CD14-positive monocyte (primary cell): ENCODE results near the gene GMEB2. TPM values are rescaled to one million over a fixed set of nuclear protein-coding genes. Genes with fewer than 3 reads are reported as not detected.

Experiments used
- DNase-seq, 3 donors: peaks; one replicate each; pipeline ENCODE4 v3.0.0-alpha.2; 2011 to 2022
- H2AFZ ChIP-seq: 2 replicates; pipeline ENCODE4 v1.6.0; 2012; ENCODE audit warnings: mild to moderate bottlenecking, low read depth, low read length, inconsistent platforms; ENCODE audit not compliant: insufficient read depth, poor library complexity, severe bottlenecking
- H3K27ac ChIP-seq, 2 donors: 1 replicate in 1 of 2; 2 replicates in 1 of 2; pipeline ENCODE4 v1.5.1; 2012 to 2013; ENCODE audit warnings: low read length in 2 of 2, control low read depth in 1 of 2, inconsistent platforms in 1 of 2, low read depth in 1 of 2, mild to moderate bottlenecking in 1 of 2
- H3K27me3 ChIP-seq, 2 donors: one replicate each; pipeline versions ENCODE4 v1.6.0 to v1.6.1; 2011 to 2013; ENCODE audit warnings: low read length in 2 of 2; ENCODE audit not compliant: control insufficient read depth in 2 of 2, insufficient read depth in 2 of 2
- H3K36me3 ChIP-seq, 2 donors: replicated peaks in 1 of 2; 1 replicate in 1 of 2; 2 replicates in 1 of 2; pipeline versions ENCODE4 v1.5.1 to v1.6.1; 2012 to 2013; ENCODE audit warnings: low read length in 2 of 2, control low read depth in 1 of 2, inconsistent platforms in 1 of 2, mild to moderate bottlenecking in 1 of 2; ENCODE audit not compliant: insufficient read depth in 2 of 2, control insufficient read depth in 1 of 2
- H3K4me1 ChIP-seq, 2 donors: 1 replicate in 1 of 2; 2 replicates in 1 of 2; pipeline versions ENCODE4 v1.5.1 to v1.6.1; 2012 to 2013; ENCODE audit warnings: low read length in 2 of 2, control low read depth in 1 of 2, inconsistent platforms in 1 of 2, mild to moderate bottlenecking in 1 of 2, moderate library complexity in 1 of 2; ENCODE audit not compliant: insufficient read depth in 2 of 2, control insufficient read depth in 1 of 2
- H3K4me2 ChIP-seq: replicated peaks from 2 replicates; pipeline ENCODE3; 2012; ENCODE audit warnings: low read length, moderate library complexity, mild to moderate bottlenecking; ENCODE audit not compliant: poor library complexity, severe bottlenecking; ENCODE audit errors: extremely low read depth
- H3K4me3 ChIP-seq, 3 experiments: fragments of 200-600 bp in 1 of 3; sonication (generic) in 1 of 3; replicated peaks in 1 of 3; 1 replicate in 2 of 3; 2 replicates in 1 of 3; pipeline ENCODE4 v1.5.1; 2011 to 2013; ENCODE audit warnings: low read length in 3 of 3, mild to moderate bottlenecking in 3 of 3, control low read depth in 2 of 3, low read depth in 2 of 3, inconsistent platforms in 1 of 3, moderate library complexity in 1 of 3
- H3K79me2 ChIP-seq: 2 replicates; pipeline ENCODE4 v1.6.0; 2012; ENCODE audit warnings: mild to moderate bottlenecking, control low read depth, inconsistent platforms, low read length, moderate library complexity; ENCODE audit not compliant: insufficient read depth
- H3K9ac ChIP-seq: 2 replicates; pipeline ENCODE4 v1.6.0; 2017; ENCODE audit warnings: low read length, mild to moderate bottlenecking; ENCODE audit not compliant: insufficient read depth, poor library complexity, severe bottlenecking
- H3K9me3 ChIP-seq, 2 donors: replicated peaks in 1 of 2; 1 replicate in 1 of 2; 2 replicates in 1 of 2; pipeline versions ENCODE4 v1.5.1 to v1.6.1; 2012 to 2013; ENCODE audit warnings: low read length in 2 of 2, control low read depth in 1 of 2; ENCODE audit not compliant: control insufficient read depth in 1 of 2, insufficient read depth in 1 of 2
- H4K20me1 ChIP-seq: 2 replicates; pipeline ENCODE4 v1.6.0; 2012; ENCODE audit warnings: mild to moderate bottlenecking, low read length, control low read depth, moderate library complexity; ENCODE audit not compliant: insufficient read depth
- H3K27ac Mint-ChIP-seq, 7 donors: one replicate each; pipeline ENCODE4 v1.8.0; 2020; ENCODE audit warnings: mild to moderate bottlenecking in 7 of 7, mixed read lengths in 7 of 7, moderate library complexity in 6 of 7, inconsistent platforms in 2 of 7
- H3K27me3 Mint-ChIP-seq, 3 donors: one replicate each; pipeline ENCODE4 v1.8.0; 2021 to 2022; ENCODE audit warnings: low read depth in 3 of 3, mild to moderate bottlenecking in 3 of 3, mixed read lengths in 3 of 3, moderate library complexity in 3 of 3, inconsistent platforms in 1 of 3
- H3K36me3 Mint-ChIP-seq, 2 donors: one replicate each; pipeline ENCODE4 v1.8.0; 2020; ENCODE audit warnings: mixed read lengths in 2 of 2, inconsistent platforms in 1 of 2, mild to moderate bottlenecking in 1 of 2
- H3K4me1 Mint-ChIP-seq: one replicate; pipeline ENCODE4 v1.8.0; 2020; ENCODE audit warnings: mild to moderate bottlenecking, mixed read lengths
- H3K4me3 Mint-ChIP-seq, 2 donors: one replicate each; pipeline ENCODE4 v1.8.0; 2020; ENCODE audit warnings: mild to moderate bottlenecking in 2 of 2, mixed read lengths in 2 of 2, moderate library complexity in 1 of 2
- H3K9me3 Mint-ChIP-seq, 7 donors: one replicate each; pipeline ENCODE4 v1.8.0; 2020 to 2022; ENCODE audit warnings: mixed read lengths in 7 of 7, mild to moderate bottlenecking in 6 of 7, moderate library complexity in 6 of 7, inconsistent platforms in 2 of 7
- CTCF ChIP-seq: fragments of 200-600 bp; IDR thresholded peaks from one replicate; pipeline ENCODE4 v1.8.0; 2022; ENCODE audit warnings: antibody characterized with exemption, mild to moderate bottlenecking
- WGBS: methylation state at CpG from one replicate; pipeline ENCODE4 v1.1.5; 2013; ENCODE audit warnings: missing lambda C conversion rate; ENCODE audit not compliant: insufficient coverage; 5-methylcytosine and 5-hydroxymethylcytosine counted together
- intact Hi-C, 2 donors: fragments of 100-400 bp; cut with micrococcal nuclease; formaldehyde crosslinking; loops; one replicate each; pipeline versions ENCODE4 v1.15.0 to v1.15.1; 2023
- polyA plus RNA-seq, 3 donors: library from polyadenylated mRNA; depleted of rRNA in 1 of 3; unstranded in 2 of 3; stranded (reverse) in 1 of 3; fragments of 300-500 nt in 2 of 3; fragments of >200 nt in 1 of 3; fragmentation: Illumina TruSeq in 2 of 3; gene quantifications; 1 replicate in 2 of 3; 2 replicates in 1 of 3; pipeline ENCODE4 v1.2.3, GENCODE V29; 2012 to 2021

Gene GMEB2
- polyA plus RNA-seq, 3 donors: 2.7 to 11.7 (median 3.8) TPM

GRCh38 chr20:63591147-63591533 is 35.8 kb downstream of the GMEB2 start:
- no peaks in the 10 kb centered on the region for H3K9me3 Mint-ChIP-seq
- no peaks in the 10 kb centered on the region for H3K9me3 ChIP-seq
- H3K27me3 Mint-ChIP-seq: peaks cover 3 to 6% (median 3%) of the 10 kb centered on the region in 3 donors
- H3K27ac Mint-ChIP-seq: no peak overlapping the region
- no peak for DNase-seq
- peaks cover 0 to 7% of the 10 kb centered on the region in 2 donors for H3K4me1 ChIP-seq
- WGBS: 97% methylated on average over 4 of the region's 4 CpGs
- H3K27ac ChIP-seq: no peak overlapping the region
- peaks cover 44 to 71% of the 10 kb centered on the region in 2 donors for H3K36me3 ChIP-seq
- peaks cover 13% of the 10 kb centered on the region for H3K4me1 Mint-ChIP-seq
- no peak overlapping the region for H3K4me3 Mint-ChIP-seq
- TF ChIP-seq CTCF: no peak
- no peak overlapping the region for H3K4me2 ChIP-seq
- no peak overlapping the region for H3K4me3 ChIP-seq
- peaks cover 64 to 90% of the 10 kb centered on the region in 2 donors for H3K36me3 Mint-ChIP-seq
- intact Hi-C loops: no loop called here
- H3K9ac ChIP-seq: no peak overlapping the region
- no peaks in the 10 kb centered on the region for H3K27me3 ChIP-seq
- no peaks in the 10 kb centered on the region for H3K79me2 ChIP-seq
- peaks cover 4% of the 10 kb centered on the region for H4K20me1 ChIP-seq
- no peak overlapping the region for H2AFZ ChIP-seq

DNA sequence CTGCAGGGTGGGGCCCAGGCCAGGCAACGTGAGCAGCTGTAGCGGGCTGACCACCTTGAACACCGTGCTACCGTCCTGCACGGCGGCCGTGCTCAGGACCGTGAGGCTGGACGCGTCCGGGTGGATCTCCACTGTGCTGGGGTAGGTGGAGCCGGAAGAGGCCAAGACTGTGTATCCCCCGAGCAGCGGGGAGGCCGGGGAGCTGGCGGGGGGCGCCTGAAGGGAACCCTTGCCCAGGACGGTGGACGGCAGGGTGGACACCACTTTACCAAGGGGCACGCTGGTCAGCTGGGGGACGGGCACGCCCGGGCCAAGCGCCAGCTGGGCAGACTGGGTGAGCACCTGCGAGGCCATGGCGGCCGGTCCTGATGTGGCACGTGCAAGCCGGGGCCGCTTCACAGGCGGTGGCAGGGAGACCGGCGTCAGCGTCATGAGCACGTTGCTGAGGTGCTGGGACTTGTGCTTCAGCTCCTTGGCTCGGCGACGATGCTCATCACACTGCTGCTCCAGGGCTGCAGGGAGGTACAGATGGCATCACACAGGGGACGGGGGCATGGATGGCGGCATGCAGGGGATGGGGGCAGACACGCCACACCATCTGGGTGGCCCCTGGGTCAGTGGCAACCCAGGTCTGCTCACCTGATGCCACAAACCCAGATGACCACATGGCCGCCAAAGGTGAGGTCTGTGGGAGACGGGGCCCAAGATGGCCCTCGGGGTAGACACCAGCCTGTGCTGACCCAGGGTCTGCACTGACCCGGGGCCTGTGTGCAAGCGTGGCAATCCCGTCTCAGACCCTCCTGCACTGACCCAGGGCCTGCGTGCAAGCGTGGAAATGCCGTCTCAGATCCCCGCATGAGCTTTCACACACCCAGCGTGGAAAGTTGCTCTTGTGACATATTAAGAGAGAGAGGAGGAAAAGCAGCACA is 36.4 kb downstream of the GMEB2 start:
- Histone ChIP-seq H2AFZ (no peak overlapping the region), H3K4me1 (peaks cover 0 to 7% of the 10 kb centered on the region in 2 donors), H4K20me1 (peaks cover 4% of the 10 kb centered on the region), H3K27ac (no peak overlapping the region), H3K4me2 (no peak overlapping the region), H3K79me2 (no peaks in the 10 kb centered on the region), H3K36me3 (peaks cover 39 to 64% of the 10 kb centered on the region in 2 donors), H3K9ac (no peak overlapping the region), H3K27me3 (no peaks in the 10 kb centered on the region), H3K4me3 (no peak overlapping the region), H3K9me3 (no peaks in the 10 kb centered on the region)
- DNase-seq: no peak
- no peak overlapping the region for H3K27ac Mint-ChIP-seq
- peaks cover 62 to 83% of the 10 kb centered on the region in 2 donors for H3K36me3 Mint-ChIP-seq
- no peaks in the 10 kb centered on the region for H3K9me3 Mint-ChIP-seq
- intact Hi-C loops: no loop called here
- no peak for TF ChIP-seq CTCF
- no peak overlapping the region for H3K4me3 Mint-ChIP-seq
- H3K27me3 Mint-ChIP-seq: peaks cover 3 to 8% (median 3%) of the 10 kb centered on the region in 3 donors
- WGBS: 95% methylated on average over 45 of the region's 52 CpGs
- H3K4me1 Mint-ChIP-seq: peaks cover 13% of the 10 kb centered on the region
